T-helper 2 cell treated with Interferon-gamma antibody and Interleukin-4, amounts not matched to agents 5 μg/mL and 100 μg/mL, for 36 hours (primary cell): ENCODE measurements around the gene MPL.

Experiments used
- DNase-seq: peaks from one replicate; pipeline ENCODE4 v3.0.0; 2021; ENCODE audit warnings: low spot score
- H3K27ac Mint-ChIP-seq: one replicate; pipeline ENCODE4 v1.8.0; 2021; ENCODE audit warnings: mild to moderate bottlenecking, mixed read lengths
- H3K27me3 Mint-ChIP-seq: one replicate; pipeline ENCODE4 v1.8.0; 2021; ENCODE audit warnings: low read depth, mixed read lengths
- H3K36me3 Mint-ChIP-seq: one replicate; pipeline ENCODE4 v1.8.0; 2021; ENCODE audit warnings: low read depth, mixed read lengths
- H3K4me1 Mint-ChIP-seq: one replicate; pipeline ENCODE4 v1.8.0; 2021; ENCODE audit warnings: low read depth, mixed read lengths
- H3K4me3 Mint-ChIP-seq: one replicate; pipeline ENCODE4 v1.8.0; 2022; ENCODE audit warnings: mild to moderate bottlenecking, moderate library complexity, mixed read lengths
- H3K9me3 Mint-ChIP-seq: one replicate; pipeline ENCODE4 v1.8.0; 2021; ENCODE audit warnings: mixed read lengths

The MPL gene

DNA sequence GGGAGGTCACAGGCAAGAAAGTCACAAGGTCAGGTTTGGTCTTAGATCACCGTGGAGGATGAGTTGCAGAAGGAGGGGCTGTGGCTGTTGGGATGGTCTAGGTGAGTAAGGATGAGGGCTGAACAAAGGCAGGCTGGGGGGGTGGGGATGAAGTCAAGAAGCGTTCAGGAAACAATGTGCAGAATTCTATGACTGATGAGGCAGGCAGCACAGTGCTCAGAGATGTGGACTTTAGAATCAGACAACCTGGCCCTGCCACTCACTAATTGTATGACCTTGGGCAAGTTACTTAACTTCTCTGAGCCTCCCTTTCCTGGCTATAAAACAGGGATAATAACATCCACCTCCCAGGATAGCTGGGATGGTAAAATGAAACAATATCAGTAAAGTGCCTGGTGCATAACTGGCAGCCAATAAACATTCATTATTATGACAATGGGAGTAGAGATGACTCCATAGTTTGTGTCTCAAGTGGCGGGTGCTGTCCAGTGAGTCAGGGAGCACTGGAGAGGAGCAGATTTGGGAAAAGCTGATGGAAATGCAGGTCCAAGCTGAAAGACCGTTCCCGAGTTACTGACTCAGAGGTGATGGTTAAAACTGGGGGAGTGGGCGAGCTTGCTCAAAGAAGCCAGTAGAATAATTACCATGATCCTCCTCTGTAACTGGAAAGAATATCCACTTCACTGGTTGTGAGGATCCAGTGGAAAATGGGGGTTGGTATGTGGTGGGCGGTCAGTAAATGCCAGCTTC, 34.7 kb upstream of the MPL start:
- Mint-ChIP-seq H3K36me3 (no peaks in the 10 kb centered on the region), H3K27me3 (no peaks in the 10 kb centered on the region), H3K27ac (no peak overlapping the region), H3K4me1 (no peaks in the 10 kb centered on the region), H3K4me3 (no peak overlapping the region), H3K9me3 (no peaks in the 10 kb centered on the region)
- DNase-seq, result no peak

DNA sequence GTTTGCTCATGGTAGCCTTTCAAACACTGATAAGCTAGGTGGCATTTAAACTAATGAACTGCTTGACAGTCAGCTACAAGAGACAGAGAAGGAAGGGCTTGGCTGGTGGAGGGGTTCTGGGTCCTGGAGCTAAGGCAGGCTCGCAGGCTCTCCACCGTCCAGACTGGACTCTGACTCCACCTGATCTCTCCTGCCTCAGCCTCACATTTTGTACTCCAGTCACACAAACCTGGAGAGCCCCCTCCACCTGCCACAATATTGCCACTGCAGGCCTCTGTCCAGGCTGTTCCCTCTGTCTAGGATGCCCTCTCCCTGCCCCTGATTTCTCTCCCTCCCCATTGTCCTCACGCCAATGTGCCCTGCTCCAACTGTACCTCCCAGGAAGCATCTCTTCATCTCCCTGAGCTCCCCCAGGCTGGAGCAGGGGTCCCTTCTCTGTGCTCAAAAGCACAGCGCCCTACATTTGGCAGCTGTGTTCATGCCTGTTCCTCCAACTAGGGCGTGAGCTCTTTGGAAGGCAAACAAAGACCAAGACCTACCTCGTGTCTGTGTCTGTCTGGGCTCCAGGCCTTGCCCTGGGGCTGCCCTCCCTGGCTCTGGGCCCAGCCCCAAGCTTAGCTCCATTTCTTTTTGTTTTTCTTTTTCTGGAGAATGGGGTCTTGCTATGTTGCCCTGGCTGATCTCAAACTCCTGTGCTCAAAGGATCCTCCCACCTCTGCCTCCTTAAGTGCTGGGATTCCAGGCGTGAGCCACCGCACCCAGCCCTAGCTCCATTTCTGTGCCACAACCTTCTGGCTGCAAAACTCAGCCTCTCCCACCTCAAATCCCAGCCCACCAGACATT, 33.9 kb upstream of the MPL start:
- Mint-ChIP-seq H3K27ac (peak overlapping the region; percentile 13), H3K4me1 (no peaks in the 10 kb centered on the region), H3K4me3 (no peak overlapping the region), H3K36me3 (no peaks in the 10 kb centered on the region), H3K27me3 (no peaks in the 10 kb centered on the region), H3K9me3 (no peaks in the 10 kb centered on the region)
- no peak for DNase-seq

DNA sequence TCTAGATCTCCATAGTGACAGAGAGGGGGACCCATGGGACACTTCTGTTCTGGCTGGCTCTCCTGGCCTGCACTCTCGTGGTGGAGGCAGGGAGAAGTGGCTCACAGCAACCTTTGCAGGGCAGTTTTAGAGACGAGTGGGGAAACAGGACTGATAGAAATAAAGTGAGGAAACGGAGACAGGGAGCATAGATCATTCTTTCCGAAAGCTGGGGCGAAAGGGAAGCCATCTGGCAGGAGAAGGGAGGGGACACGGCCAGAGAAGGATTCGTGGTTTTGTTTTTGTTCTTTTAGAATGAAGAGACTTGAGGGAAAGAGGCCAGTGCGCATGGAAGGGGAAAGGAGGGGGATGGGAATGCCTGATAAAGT, 33.3 kb upstream of the MPL start:
- Mint-ChIP-seq H3K27me3 (no peaks in the 10 kb centered on the region), H3K4me3 (no peak overlapping the region), H3K9me3 (no peaks in the 10 kb centered on the region), H3K36me3 (no peaks in the 10 kb centered on the region), H3K4me1 (no peaks in the 10 kb centered on the region), H3K27ac (peak overlapping the region; percentile 13)
- no peak for DNase-seq

DNA sequence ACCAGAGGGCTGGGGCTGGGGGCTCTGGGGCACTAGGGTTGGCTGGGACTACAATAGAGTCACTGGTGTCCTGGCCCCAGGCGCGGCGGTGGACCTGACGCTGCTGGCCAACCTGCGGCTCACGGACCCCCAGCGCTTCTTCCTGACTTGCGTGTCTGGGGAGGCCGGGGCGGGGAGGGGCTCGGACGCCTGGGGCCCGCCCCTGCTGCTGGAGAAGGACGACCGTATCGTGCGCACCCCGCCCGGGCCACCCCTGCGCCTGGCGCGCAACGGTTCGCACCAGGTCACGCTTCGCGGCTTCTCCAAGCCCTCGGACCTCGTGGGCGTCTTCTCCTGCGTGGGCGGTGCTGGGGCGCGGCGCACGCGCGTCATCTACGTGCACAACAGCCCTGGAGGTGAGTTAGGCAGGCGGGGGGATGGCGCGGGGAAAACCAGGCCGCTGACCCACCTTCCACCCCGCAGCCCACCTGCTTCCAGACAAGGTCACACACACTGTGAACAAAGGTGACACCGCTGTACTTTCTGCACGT, 32.8 kb upstream of the MPL start:
- H3K36me3 Mint-ChIP-seq, result no peaks in the 10 kb centered on the region
- no peak for DNase-seq
- no peaks in the 10 kb centered on the region for H3K27me3 Mint-ChIP-seq
- H3K27ac Mint-ChIP-seq, result no peak overlapping the region
- H3K4me1 Mint-ChIP-seq, result no peaks in the 10 kb centered on the region
- no peaks in the 10 kb centered on the region for H3K9me3 Mint-ChIP-seq
- H3K4me3 Mint-ChIP-seq, result no peak overlapping the region

DNA sequence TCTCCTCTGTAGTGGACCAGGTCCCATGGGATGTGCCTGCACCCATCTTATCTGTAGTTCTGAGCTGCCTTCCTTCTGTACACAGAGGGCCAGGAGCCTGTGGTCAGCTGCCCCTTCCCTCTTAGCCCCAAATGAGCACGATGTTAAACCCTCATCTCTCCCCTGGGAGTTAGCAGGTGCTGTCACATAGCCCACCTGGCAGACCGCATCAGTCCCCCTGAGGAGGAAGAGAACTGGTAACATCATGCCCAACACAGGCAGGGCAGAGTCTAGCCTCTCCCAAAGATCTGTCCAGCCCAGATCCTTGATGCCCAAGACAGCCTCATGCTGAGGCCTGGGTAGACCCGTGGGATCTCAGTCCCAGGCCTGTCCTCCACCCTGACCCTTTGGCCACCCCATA, 32.2 kb upstream of the MPL start:
- Mint-ChIP-seq H3K4me1 (no peaks in the 10 kb centered on the region), H3K27ac (no peak overlapping the region), H3K9me3 (no peaks in the 10 kb centered on the region), H3K4me3 (no peak overlapping the region), H3K36me3 (no peaks in the 10 kb centered on the region), H3K27me3 (no peaks in the 10 kb centered on the region)
- no peak for DNase-seq

DNA sequence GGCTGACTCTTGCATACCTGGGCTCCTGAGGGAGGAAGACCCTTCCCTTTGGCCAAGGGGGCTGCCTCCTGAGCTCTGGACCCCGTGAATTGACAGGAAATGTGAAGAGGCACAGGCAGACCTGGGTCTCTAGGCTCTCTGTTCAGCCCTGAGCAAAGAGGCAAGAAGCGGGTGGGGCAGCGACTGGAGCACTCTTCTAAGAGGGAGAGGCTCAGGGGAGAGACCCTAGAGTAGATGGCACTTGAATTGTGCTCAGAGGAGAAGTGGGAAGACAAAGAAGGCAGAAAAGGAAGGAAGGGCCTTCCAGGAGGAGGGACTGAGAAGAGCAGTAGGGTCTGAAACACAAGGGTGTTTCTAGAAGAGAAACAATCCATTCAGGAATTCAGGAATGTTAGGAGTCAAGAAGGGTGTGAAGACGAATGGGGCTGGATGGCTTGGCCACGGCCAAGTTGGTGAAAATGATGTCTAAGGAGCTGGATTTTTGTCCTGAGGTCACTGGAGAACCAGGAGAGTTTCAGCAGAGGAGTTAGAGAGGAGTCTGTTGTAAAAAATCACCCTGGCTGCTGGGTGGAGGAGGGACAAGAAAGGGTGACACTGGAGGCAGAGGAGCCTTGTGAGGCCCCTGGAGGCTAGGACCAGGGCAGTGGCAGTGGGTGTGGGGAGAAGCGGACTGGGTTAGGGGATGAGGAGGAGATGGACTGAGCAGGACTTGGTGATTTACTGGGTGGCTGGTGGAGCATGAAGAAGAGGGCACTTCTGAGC, 31.5 kb upstream of the MPL start:
- no peaks in the 10 kb centered on the region for H3K36me3 Mint-ChIP-seq
- no peaks in the 10 kb centered on the region for H3K9me3 Mint-ChIP-seq

DNA sequence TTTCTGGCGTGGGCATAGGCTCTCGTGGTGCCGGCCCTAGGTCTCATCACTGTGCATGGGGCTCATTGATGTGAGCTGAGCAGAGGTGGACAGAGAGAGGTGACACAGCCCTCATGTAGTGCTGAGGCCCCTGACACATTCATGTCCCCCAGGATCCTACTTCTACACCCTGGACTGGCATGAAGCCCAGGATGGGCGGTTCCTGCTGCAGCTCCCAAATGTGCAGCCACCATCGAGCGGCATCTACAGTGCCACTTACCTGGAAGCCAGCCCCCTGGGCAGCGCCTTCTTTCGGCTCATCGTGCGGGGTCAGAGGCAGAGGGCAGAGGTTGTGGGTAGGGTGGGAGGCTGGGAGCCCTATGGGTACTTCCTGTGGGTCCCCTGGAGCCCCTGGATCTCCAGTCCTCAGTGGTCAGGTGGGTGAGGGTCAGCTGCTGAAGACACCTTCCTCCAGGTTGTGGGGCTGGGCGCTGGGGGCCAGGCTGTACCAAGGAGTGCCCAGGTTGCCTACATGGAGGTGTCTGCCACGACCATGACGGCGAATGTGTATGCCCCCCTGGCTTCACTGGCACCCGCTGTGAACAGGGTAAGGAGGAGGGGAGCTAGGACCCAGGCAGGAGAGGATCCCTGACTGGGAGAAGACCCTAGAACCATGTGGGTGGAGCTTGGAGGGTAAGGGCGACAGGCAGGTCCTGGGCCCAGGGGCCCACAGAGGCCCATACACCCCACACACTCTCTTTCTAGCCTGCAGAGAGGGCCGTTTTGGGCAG, 30.7 kb upstream of the MPL start:
- H3K27ac Mint-ChIP-seq, result no peak overlapping the region
- no peaks in the 10 kb centered on the region for H3K36me3 Mint-ChIP-seq
- H3K9me3 Mint-ChIP-seq, result no peaks in the 10 kb centered on the region

More for the DNA sequence above, 31.5 kb upstream of the MPL start:
- no peaks in the 10 kb centered on the region for H3K27me3 Mint-ChIP-seq
- no peak overlapping the region for H3K4me3 Mint-ChIP-seq
- H3K4me1 Mint-ChIP-seq, result no peaks in the 10 kb centered on the region
- DNase-seq, result no peak
- H3K27ac Mint-ChIP-seq, result no peak overlapping the region

DNA sequence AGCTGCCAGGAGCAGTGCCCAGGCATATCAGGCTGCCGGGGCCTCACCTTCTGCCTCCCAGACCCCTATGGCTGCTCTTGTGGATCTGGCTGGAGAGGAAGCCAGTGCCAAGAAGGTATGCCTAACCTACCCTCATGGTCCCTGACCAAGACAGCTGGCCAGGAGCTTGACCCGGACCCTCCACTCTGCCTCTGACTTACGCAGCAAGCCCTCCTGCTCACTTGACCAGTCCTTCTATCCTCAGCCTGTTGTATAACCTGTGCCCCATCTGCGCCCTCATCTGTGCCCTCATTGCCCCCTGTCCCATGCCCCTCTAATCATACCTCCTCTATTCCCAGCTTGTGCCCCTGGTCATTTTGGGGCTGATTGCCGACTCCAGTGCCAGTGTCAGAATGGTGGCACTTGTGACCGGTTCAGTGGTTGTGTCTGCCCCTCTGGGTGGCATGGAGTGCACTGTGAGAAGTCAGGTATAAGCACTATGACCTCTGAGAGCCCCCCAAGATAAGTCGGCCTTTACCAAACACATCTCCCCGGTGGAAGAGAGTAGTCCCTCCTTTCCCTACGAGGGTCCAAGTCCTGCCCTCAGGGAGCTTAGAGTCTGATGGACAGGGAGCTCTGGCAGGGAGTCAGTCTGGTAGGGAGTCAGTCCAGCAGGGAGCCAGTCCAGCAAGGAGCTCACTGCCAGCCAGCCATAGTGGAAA, 30.0 kb upstream of the MPL start:
- Mint-ChIP-seq H3K36me3 (no peaks in the 10 kb centered on the region), H3K27ac (no peak overlapping the region), H3K4me3 (no peak overlapping the region), H3K9me3 (no peaks in the 10 kb centered on the region), H3K4me1 (no peaks in the 10 kb centered on the region), H3K27me3 (no peaks in the 10 kb centered on the region)
- DNase-seq, result no peak

More for the DNA sequence above, 30.7 kb upstream of the MPL start:
- H3K27me3 Mint-ChIP-seq, result no peaks in the 10 kb centered on the region
- DNase-seq, result no peak
- H3K4me3 Mint-ChIP-seq, result no peak overlapping the region
- no peaks in the 10 kb centered on the region for H3K4me1 Mint-ChIP-seq

DNA sequence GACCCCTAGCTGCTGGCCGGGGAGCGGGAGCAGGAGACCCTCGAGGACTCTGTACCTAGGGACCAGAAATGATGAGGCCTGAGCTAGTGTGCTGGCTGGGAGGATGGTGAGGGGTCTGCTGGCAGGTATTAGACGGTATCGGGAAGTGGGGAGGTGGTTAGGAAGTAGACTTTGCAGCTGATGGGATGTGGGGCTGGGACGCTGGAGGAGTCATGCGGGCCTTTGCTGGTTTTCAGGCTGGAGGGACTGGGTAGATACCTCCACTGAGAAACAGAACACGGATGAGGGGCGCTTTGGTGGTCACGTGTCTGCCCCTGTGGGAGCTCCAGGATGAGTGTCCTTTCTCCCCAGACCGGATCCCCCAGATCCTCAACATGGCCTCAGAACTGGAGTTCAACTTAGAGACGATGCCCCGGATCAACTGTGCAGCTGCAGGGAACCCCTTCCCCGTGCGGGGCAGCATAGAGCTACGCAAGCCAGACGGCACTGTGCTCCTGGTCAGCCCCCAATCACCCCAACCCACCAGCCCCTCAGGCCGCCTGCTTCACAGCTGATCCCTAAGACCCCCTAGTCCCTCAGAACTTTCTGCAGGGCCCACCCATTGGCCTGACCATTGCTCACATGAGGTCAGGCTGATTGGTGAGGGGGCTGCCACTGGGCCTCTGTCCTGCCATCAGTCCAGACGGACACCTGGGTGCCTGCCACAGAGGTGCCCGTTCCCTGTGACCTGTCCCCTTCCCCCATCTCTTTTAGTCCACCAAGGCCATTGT, 28.8 kb upstream of the MPL start:
- Mint-ChIP-seq H3K9me3 (no peaks in the 10 kb centered on the region), H3K27me3 (no peaks in the 10 kb centered on the region), H3K27ac (no peak overlapping the region), H3K36me3 (no peaks in the 10 kb centered on the region), H3K4me3 (no peak overlapping the region), H3K4me1 (no peaks in the 10 kb centered on the region)
- no peak for DNase-seq

DNA sequence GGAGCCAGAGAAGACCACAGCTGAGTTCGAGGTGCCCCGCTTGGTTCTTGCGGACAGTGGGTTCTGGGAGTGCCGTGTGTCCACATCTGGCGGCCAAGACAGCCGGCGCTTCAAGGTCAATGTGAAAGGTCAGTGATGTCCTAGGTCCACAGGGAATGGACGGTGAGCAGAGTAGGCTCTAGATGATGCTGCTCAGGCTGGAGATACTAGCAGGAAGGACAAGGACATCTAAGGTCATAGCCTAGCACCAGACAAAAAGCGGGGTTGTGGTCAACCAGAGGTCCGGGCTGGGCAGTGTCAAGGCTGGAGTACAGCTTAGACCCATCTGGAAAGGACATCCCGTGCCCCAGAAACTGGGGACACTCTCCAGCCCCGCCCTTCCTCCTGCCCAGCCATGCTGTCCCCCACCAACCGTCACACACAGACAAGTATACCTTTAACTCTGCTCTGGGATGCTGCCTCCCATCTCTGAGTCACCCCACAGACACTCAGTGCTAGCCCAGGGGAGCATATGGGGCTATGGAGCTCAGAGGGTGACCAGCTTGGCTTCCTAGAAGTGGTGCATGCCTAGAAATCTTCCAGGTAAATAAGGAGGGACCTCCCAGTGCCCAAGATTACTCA, 28.1 kb upstream of the MPL start:
- Mint-ChIP-seq H3K27ac (no peak overlapping the region), H3K9me3 (no peaks in the 10 kb centered on the region), H3K27me3 (no peaks in the 10 kb centered on the region), H3K36me3 (no peaks in the 10 kb centered on the region), H3K4me1 (no peaks in the 10 kb centered on the region), H3K4me3 (no peak overlapping the region)
- DNase-seq, result no peak

DNA sequence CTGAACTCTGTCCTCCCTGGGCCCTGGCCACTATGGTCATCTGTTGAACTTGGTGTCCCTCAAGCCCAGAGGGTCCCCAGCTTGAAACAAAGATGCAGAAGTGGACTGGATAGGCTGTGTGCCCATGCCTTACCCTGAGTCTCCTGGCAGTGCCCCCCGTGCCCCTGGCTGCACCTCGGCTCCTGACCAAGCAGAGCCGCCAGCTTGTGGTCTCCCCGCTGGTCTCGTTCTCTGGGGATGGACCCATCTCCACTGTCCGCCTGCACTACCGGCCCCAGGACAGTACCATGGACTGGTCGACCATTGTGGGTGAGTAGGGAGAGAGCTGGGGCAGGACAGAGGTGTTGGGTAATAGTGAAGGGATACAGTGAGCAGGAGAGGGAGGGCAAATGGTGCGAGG, 26.1 kb upstream of the MPL start:
- Mint-ChIP-seq H3K4me1 (no peaks in the 10 kb centered on the region), H3K36me3 (no peaks in the 10 kb centered on the region), H3K27me3 (no peaks in the 10 kb centered on the region), H3K9me3 (no peaks in the 10 kb centered on the region), H3K4me3 (no peak overlapping the region), H3K27ac (no peak overlapping the region)
- no peak for DNase-seq

DNA sequence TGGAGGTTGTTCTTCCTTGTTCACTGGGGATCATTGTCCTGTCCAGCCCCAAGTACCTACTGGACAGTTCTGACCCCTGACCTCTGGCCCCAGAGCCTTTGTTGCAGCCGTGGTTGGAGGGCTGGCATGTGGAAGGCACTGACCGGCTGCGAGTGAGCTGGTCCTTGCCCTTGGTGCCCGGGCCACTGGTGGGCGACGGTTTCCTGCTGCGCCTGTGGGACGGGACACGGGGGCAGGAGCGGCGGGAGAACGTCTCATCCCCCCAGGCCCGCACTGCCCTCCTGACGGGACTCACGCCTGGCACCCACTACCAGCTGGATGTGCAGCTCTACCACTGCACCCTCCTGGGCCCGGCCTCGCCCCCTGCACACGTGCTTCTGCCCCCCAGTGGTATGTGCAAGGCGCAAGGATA, 25.4 kb upstream of the MPL start:
- no peak overlapping the region for H3K4me3 Mint-ChIP-seq
- H3K27ac Mint-ChIP-seq, result no peak overlapping the region
- no peaks in the 10 kb centered on the region for H3K36me3 Mint-ChIP-seq

More for the DNA sequence above, 25.4 kb upstream of the MPL start:
- no peaks in the 10 kb centered on the region for H3K9me3 Mint-ChIP-seq
- DNase-seq, result no peak
- no peaks in the 10 kb centered on the region for H3K4me1 Mint-ChIP-seq
- H3K27me3 Mint-ChIP-seq, result no peaks in the 10 kb centered on the region
